BE2C (cell line): ENCODE data around the gene HMGA1.

Source experiments
- DNase-seq: peaks from one replicate; pipeline ENCODE4 v3.0.0-alpha.2; 2020
- H3K27me3 ChIP-seq: fragments of 250-450 bp; sonication (Bioruptor Pico); 2 replicates; pipeline ENCODE4 v1.5.1; 2020; ENCODE audit warnings: mild to moderate bottlenecking
- H3K36me3 ChIP-seq: fragments of 250-450 bp; sonication (Bioruptor Pico); 2 replicates; pipeline ENCODE4 v1.5.1; 2020; ENCODE audit warnings: mild to moderate bottlenecking
- H3K4me1 ChIP-seq: fragments of 250-450 bp; sonication (Bioruptor Pico); 2 replicates; pipeline ENCODE4 v1.5.1; 2020
- H3K4me3 ChIP-seq: 2 replicates; pipeline ENCODE4 v1.5.1; 2011; ENCODE audit warnings: low read depth, low read length
- H3K9me3 ChIP-seq: fragments of 250-450 bp; sonication (Bioruptor Pico); 2 replicates; pipeline ENCODE4 v1.5.1; 2020
- CTCF ChIP-seq: IDR thresholded peaks from 2 replicates; pipeline ENCODE4 v1.5.1; 2012; ENCODE audit warnings: mild to moderate bottlenecking, low read depth, low read length

Gene HMGA1

GRCh38 chr6:34284563-34285447 is 48.1 kb downstream of the HMGA1 start:
- Histone ChIP-seq H3K4me1 (no peaks in the 10 kb centered on the region), H3K4me3 (no peak overlapping the region), H3K36me3 (peaks cover 32% of the 10 kb centered on the region), H3K27me3 (no peaks in the 10 kb centered on the region), H3K9me3 (no peaks in the 10 kb centered on the region)
- DNase-seq, result no peak
- TF ChIP-seq CTCF, result no peak

DNA sequence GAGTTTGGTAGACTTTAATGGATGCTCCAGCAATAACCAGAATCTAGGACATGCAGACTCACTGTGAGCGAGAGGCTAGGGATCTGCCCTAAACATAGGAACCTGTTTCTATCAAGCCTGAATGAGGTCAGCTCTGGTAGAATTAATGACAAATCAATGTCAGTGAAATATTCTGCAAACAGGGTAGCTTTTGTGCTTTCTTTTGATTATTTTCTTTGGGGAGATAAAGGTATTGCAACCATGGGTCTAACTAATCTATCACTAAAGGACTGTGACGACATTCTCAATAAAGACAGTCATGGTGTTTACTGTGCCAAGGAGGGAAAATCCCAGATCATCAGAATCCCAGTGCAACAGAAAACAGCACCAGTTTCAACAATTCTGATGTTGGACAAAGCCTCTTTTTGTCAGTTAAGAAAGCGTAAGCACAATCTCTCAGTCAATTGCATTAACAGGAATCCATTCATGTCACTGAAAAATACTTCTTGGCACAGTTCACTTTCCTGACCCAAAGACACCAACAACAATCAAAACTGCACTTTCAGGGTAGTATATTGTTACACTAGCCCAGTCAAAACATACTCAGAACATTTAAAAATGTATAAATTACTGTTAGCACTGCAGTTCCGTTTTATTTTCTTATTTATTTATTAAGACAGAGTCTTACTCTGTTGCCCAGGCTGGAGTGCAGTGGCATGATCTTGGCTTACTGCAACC is 48.9 kb downstream of the HMGA1 start:
- no peak for DNase-seq
- Histone ChIP-seq H3K36me3 (peaks cover 28% of the 10 kb centered on the region), H3K27me3 (no peaks in the 10 kb centered on the region), H3K9me3 (no peaks in the 10 kb centered on the region), H3K4me1 (no peaks in the 10 kb centered on the region), H3K4me3 (no peak overlapping the region)
- no peak for TF ChIP-seq CTCF

GRCh38 chr6:34288581-34288980 is 51.9 kb downstream of the HMGA1 start:
- Histone ChIP-seq H3K4me1 (no peaks in the 10 kb centered on the region), H3K27me3 (no peaks in the 10 kb centered on the region), H3K36me3 (peaks cover 41% of the 10 kb centered on the region), H3K4me3 (no peak overlapping the region), H3K9me3 (no peaks in the 10 kb centered on the region)
- DNase-seq, result no peak
- TF ChIP-seq CTCF, result no peak

DNA sequence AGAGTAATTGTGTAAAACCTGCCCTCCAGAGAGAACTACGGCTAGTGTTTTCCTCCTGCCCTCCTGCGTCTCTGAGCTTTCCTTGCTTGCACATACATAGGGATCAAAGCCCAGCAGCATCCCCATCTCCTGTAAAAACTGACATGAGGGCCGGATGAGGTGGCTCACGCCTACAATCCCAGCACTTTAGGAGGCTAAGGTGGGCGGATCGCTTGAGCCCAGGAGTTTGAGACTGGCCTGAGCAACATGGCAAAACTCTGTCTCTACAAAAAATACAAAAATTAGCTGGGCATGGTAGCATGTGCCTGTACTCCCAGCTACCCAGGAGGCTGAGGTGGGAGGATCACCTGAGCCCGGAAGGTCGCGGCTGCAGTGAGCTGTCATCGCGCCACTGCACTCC is 52.5 kb downstream of the HMGA1 start:
- no peak for DNase-seq
- Histone ChIP-seq H3K9me3 (no peaks in the 10 kb centered on the region), H3K4me3 (no peak overlapping the region), H3K4me1 (no peaks in the 10 kb centered on the region), H3K36me3 (peaks cover 41% of the 10 kb centered on the region), H3K27me3 (no peaks in the 10 kb centered on the region)
- TF ChIP-seq CTCF, result no peak

GRCh38 chr6:34292954-34293353 is 56.3 kb downstream of the HMGA1 start:
- Histone ChIP-seq H3K4me1 (no peaks in the 10 kb centered on the region), H3K4me3 (no peak overlapping the region), H3K27me3 (no peaks in the 10 kb centered on the region), H3K9me3 (no peaks in the 10 kb centered on the region), H3K36me3 (peaks cover 34% of the 10 kb centered on the region)
- DNase-seq, result no peak
- TF ChIP-seq CTCF, result no peak

DNA sequence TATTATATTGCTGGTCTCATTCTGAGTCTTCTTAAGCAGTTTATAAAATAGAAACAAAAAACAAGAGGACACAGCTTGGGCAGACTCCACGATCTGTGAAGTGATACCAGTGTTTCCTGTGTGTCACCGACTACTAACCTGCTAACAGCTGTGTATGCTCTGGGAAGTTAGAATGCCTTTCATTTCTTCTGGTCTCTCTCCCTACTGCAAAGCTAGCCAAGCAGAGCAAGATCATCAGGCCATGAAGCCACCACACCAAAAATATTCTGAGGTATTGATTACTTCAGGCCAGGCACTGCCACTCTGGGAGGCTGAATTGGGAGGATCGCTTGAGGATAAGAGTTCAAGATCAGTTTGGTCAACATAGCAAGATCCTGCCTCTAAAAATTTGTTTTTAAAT is 59.0 kb downstream of the HMGA1 start:
- peaks cover 26% of the 10 kb centered on the region for H3K36me3 ChIP-seq
- DNase-seq, result no peak
- no peaks in the 10 kb centered on the region for H3K4me1 ChIP-seq
- no peak for TF ChIP-seq CTCF
- H3K4me3 ChIP-seq, result no peak overlapping the region
- H3K9me3 ChIP-seq, result no peaks in the 10 kb centered on the region
- no peaks in the 10 kb centered on the region for H3K27me3 ChIP-seq
